Measurements from ENCODE around the gene DLGAP3. TPM values are rescaled to one million over a fixed set of nuclear protein-coding genes. Genes with fewer than 3 reads are reported as not detected.

Gene DLGAP3
- total RNA-seq, 2 donors from 2014 or later, result 0.27 to 0.54 TPM

GRCh38 chr1:34929853-34930701, 627 bp upstream of the DLGAP3 start:
- no peak for DNase-seq
- H3K4me3 ChIP-seq, result peak overlapping the region; percentile 23
- H3K27ac ChIP-seq, result no peak overlapping the region
- TF ChIP-seq CTCF (IDR thresholded peaks at IDR 0.05), result no peak
- intact Hi-C loops (cut with DNase I), result no loop called here
- no peaks in the 10 kb centered on the region for H3K9me3 ChIP-seq
- H3K27me3 ChIP-seq, result peaks cover 39% of the 10 kb centered on the region
- H3K9ac ChIP-seq (ENCODE audit: low read depth in 2 of 2, low read length in 2 of 2), result no peak overlapping the region
- H3K36me3 ChIP-seq, result no peaks in the 10 kb centered on the region
- H3K4me1 ChIP-seq, result no peaks in the 10 kb centered on the region

DNA sequence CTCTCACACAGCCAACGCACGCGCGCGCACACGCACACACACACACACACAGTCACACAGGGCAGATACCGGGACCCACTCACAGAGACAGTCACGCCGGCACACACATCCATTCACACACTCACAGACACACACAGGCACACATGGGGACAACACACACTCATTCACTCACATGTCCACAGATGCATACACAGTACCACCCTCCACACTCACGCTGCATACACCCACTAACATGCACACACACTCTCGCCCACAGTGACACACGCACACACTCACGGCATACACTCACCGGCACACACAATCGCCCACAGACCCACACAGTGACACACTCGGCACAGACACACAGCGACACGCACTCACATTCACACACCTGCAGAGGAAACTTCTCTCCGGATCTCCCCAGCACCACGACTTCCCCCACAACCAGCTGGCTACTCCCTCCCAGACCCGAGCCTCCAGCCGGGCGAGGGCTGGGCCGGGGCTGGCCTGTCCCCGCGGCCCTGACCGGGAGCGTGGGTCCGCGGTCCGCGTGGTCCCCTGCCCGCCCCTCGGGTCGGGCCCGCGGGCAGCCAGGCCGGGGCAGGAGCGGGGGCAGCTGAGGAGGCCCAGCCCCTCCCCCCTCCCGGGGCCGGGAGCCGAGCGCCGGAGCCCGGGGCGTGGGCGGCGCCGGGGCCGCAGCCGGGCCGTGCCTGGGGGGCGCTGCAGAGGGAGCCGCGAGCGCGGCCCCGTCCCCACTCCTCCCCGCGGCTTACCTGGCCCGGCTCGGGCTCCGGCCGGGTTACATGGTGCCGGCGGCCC, 552 bp downstream of the DLGAP3 start:
- intact Hi-C loops (cut with DNase I), result no loop called here
- Histone ChIP-seq H3K4me3 (no peak overlapping the region), H3K27me3 (peaks cover 44% of the 10 kb centered on the region), H3K36me3 (no peaks in the 10 kb centered on the region), H3K9ac (ENCODE audit: low read depth in 2 of 2, low read length in 2 of 2) (no peak overlapping the region), H3K9me3 (no peaks in the 10 kb centered on the region), H3K4me1 (no peaks in the 10 kb centered on the region), H3K27ac (no peak overlapping the region)
- TF ChIP-seq CTCF (IDR thresholded peaks at IDR 0.05), result no peak
- DNase-seq, result peak; percentile 4

DNA sequence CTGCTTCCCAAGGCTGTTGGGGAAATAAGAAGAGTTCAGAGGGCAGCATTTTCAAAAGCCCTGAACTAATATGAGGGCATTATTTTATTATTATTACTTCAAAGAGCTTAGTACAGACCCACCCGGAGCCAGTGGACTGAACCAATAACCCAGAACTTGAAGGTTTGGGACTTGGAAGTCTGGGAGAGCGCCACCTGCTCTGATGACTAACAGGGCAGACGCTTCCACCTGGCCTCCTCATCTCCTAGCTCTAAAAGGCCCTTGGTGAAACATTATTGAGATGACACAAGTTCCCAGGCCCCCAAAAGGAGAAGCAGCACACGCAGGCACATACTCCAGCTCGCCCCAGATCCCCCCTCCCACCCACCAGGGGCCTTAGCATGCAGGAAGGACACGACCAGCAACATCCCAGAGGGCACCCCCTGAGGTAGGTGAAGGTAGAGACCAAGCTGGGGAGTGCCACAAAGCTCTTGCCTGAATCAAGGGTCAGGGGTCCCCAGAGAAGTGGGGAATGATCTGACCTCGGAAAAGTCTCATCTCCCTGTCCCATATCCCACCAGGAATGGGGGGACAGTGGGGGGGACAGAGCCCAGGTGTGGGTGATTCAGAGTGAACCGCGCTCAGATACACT, 1.3 kb downstream of the DLGAP3 start:
- no peak for TF ChIP-seq CTCF (IDR thresholded peaks at IDR 0.05)
- intact Hi-C loops (cut with DNase I), result no loop called here
- H3K27me3 ChIP-seq, result peaks cover 44% of the 10 kb centered on the region
- H3K9me3 ChIP-seq, result no peaks in the 10 kb centered on the region
- no peaks in the 10 kb centered on the region for H3K36me3 ChIP-seq
- no peak overlapping the region for H3K4me3 ChIP-seq
- DNase-seq, result peak; percentile 13
- no peaks in the 10 kb centered on the region for H3K4me1 ChIP-seq
- H3K27ac ChIP-seq, result no peak overlapping the region
- no peak overlapping the region for H3K9ac ChIP-seq (ENCODE audit: low read depth in 2 of 2, low read length in 2 of 2)

- DNase-seq, result peak; percentile 9
- Histone ChIP-seq H3K27ac (no peak overlapping the region), H3K4me1 (no peaks in the 10 kb centered on the region), H3K9ac (ENCODE audit: low read depth in 2 of 2, low read length in 2 of 2) (no peak overlapping the region), H3K4me3 (no peak overlapping the region), H3K9me3 (no peaks in the 10 kb centered on the region), H3K36me3 (no peaks in the 10 kb centered on the region), H3K27me3 (peaks cover 44% of the 10 kb centered on the region)
- intact Hi-C loops (cut with DNase I), result no loop called here
- no peak for TF ChIP-seq CTCF (IDR thresholded peaks at IDR 0.05)
Observed at GRCh38 chr1:34927316-34927715, 2.1 kb downstream of the DLGAP3 start.

- H3K36me3 ChIP-seq, result no peaks in the 10 kb centered on the region
- H3K4me1 ChIP-seq, result no peaks in the 10 kb centered on the region
- H3K9ac ChIP-seq (ENCODE audit: low read depth in 2 of 2, low read length in 2 of 2), result no peak overlapping the region
- H3K9me3 ChIP-seq, result no peaks in the 10 kb centered on the region
- peak; percentile 1 for DNase-seq
- H3K27ac ChIP-seq, result no peak overlapping the region
- H3K27me3 ChIP-seq, result peaks cover 44% of the 10 kb centered on the region
- intact Hi-C loops (cut with DNase I), result no loop called here
- no peak for TF ChIP-seq CTCF (IDR thresholded peaks at IDR 0.05)
- no peak overlapping the region for H3K4me3 ChIP-seq
Observed at GRCh38 chr1:34926894-34927293, 2.6 kb downstream of the DLGAP3 start.

All from colonic mucosa (tissue), 4 donors.